GM19238 (cell line): ENCODE data around the gene PPARA.

Source experiments
- DNase-seq: peaks from one replicate; pipeline ENCODE4 v3.0.0; 2011; ENCODE audit warnings: low spot score; ENCODE audit not compliant: insufficient read length

Gene PPARA

GRCh38 chr22:46203601-46203980 is 53.3 kb downstream of the PPARA start:
- DNase-seq: no peak

GRCh38 chr22:46209262-46209661 is 58.9 kb downstream of the PPARA start:
- DNase-seq: no peak

GRCh38 chr22:46212195-46212594 is 61.9 kb downstream of the PPARA start:
- no peak for DNase-seq

GRCh38 chr22:46213052-46213451 is 62.7 kb downstream of the PPARA start:
- DNase-seq: no peak

GRCh38 chr22:46214149-46214548 is 63.8 kb downstream of the PPARA start:
- DNase-seq: no peak

GRCh38 chr22:46214616-46215015 is 64.3 kb downstream of the PPARA start:
- no peak for DNase-seq

GRCh38 chr22:46219636-46220035 is 69.3 kb downstream of the PPARA start:
- no peak for DNase-seq

- no peak for DNase-seq
These were observed 70.6 kb downstream of the PPARA start for GRCh38 chr22:46220921-46221320.

GRCh38 chr22:46224044-46224897 is 73.9 kb downstream of the PPARA start:
- no peak for DNase-seq

- no peak for DNase-seq
These were observed 74.6 kb downstream of the PPARA start for GRCh38 chr22:46224898-46225290.

GRCh38 chr22:46225631-46226030 is 75.3 kb downstream of the PPARA start:
- no peak for DNase-seq

GRCh38 chr22:46226577-46226976 is 76.3 kb downstream of the PPARA start:
- no peak for DNase-seq

GRCh38 chr22:46229701-46230100 is 79.4 kb downstream of the PPARA start:
- no peak for DNase-seq

- DNase-seq: no peak
These were observed 80.1 kb downstream of the PPARA start for GRCh38 chr22:46230262-46230901.

GRCh38 chr22:46233231-46233630 is 82.9 kb downstream of the PPARA start:
- DNase-seq: no peak

GRCh38 chr22:46234969-46235368 is 84.6 kb downstream of the PPARA start:
- DNase-seq: no peak

GRCh38 chr22:46237453-46238124 is 87.3 kb downstream of the PPARA start:
- no peak for DNase-seq

- no peak for DNase-seq
These were observed 88.2 kb downstream of the PPARA start for GRCh38 chr22:46238541-46238940.

- peak; percentile 45 for DNase-seq
These were observed 89.1 kb downstream of the PPARA start for GRCh38 chr22:46239261-46240048.

- DNase-seq: no peak
These were observed 89.7 kb downstream of the PPARA start for GRCh38 chr22:46240073-46240472.

- DNase-seq: no peak
These were observed 90.2 kb downstream of the PPARA start for GRCh38 chr22:46240506-46240905.

GRCh38 chr22:46240907-46241306 is 90.6 kb downstream of the PPARA start:
- no peak for DNase-seq
